WERI-Rb-1 (cell line): ENCODE measurements around the gene HNRNPM.

ENCODE experiments used
- DNase-seq: peaks from one replicate; pipeline ENCODE4 v3.0.0-alpha.2; 2020
- H3K27ac ChIP-seq: fragments of 250-450 bp; sonication (Bioruptor Pico); 2 replicates; pipeline ENCODE4 v1.5.1; 2020; ENCODE audit warnings: mild to moderate bottlenecking, moderate library complexity
- H3K27me3 ChIP-seq: fragments of 250-450 bp; sonication (Bioruptor Pico); 2 replicates; pipeline ENCODE4 v1.5.1; 2021; ENCODE audit warnings: mild to moderate bottlenecking, low read depth, moderate library complexity; ENCODE audit not compliant: insufficient read depth, severe bottlenecking
- H3K36me3 ChIP-seq: fragments of 250-450 bp; sonication (Bioruptor Pico); 2 replicates; pipeline ENCODE4 v1.5.1; 2020; ENCODE audit warnings: mild to moderate bottlenecking, moderate library complexity
- H3K4me3 ChIP-seq: 2 replicates; pipeline ENCODE4 v1.5.1; 2011; ENCODE audit warnings: low read depth, mild to moderate bottlenecking, control low read depth, low read length
- H3K9me3 ChIP-seq: fragments of 250-450 bp; sonication (Bioruptor Pico); 2 replicates; pipeline ENCODE4 v1.5.1; 2021; ENCODE audit warnings: mild to moderate bottlenecking, moderate library complexity; ENCODE audit not compliant: severe bottlenecking
- CTCF ChIP-seq: IDR thresholded peaks from 2 replicates; pipeline ENCODE4 v1.5.1; 2011; ENCODE audit warnings: low read depth, mild to moderate bottlenecking, control low read depth, inconsistent platforms, low read length

HNRNPM gene

GRCh38 chr19:8486661-8487136 lies 41.9 kb downstream of the HNRNPM start:
- DNase-seq, result no peak
- no peaks in the 10 kb centered on the region for H3K27me3 ChIP-seq
- no peak for TF ChIP-seq CTCF
- H3K4me3 ChIP-seq, result no peak overlapping the region
- peaks cover 86% of the 10 kb centered on the region for H3K36me3 ChIP-seq
- no peak overlapping the region for H3K27ac ChIP-seq
- no peaks in the 10 kb centered on the region for H3K9me3 ChIP-seq

- Histone ChIP-seq H3K27me3 (no peaks in the 10 kb centered on the region), H3K4me3 (no peak overlapping the region), H3K36me3 (peaks cover 81% of the 10 kb centered on the region), H3K27ac (no peak overlapping the region), H3K9me3 (no peaks in the 10 kb centered on the region)
- TF ChIP-seq CTCF, result no peak
- DNase-seq, result no peak
These were observed 42.5 kb downstream of the HNRNPM start for GRCh38 chr19:8487137-8487851.

GRCh38 chr19:8488365-8488764 lies 43.6 kb downstream of the HNRNPM start:
- H3K9me3 ChIP-seq, result no peaks in the 10 kb centered on the region
- no peak for DNase-seq
- no peak overlapping the region for H3K4me3 ChIP-seq
- H3K27me3 ChIP-seq, result no peaks in the 10 kb centered on the region
- no peak for TF ChIP-seq CTCF
- no peak overlapping the region for H3K27ac ChIP-seq
- H3K36me3 ChIP-seq, result peaks cover 70% of the 10 kb centered on the region

GRCh38 chr19:8489561-8490394 lies 45.0 kb downstream of the HNRNPM start:
- H3K27me3 ChIP-seq, result no peaks in the 10 kb centered on the region
- H3K27ac ChIP-seq, result no peak overlapping the region
- H3K9me3 ChIP-seq, result no peaks in the 10 kb centered on the region
- H3K36me3 ChIP-seq, result peaks cover 56% of the 10 kb centered on the region
- no peak overlapping the region for H3K4me3 ChIP-seq
- no peak for TF ChIP-seq CTCF
- DNase-seq, result no peak

- no peaks in the 10 kb centered on the region for H3K9me3 ChIP-seq
- TF ChIP-seq CTCF, result no peak
- no peak for DNase-seq
- H3K27me3 ChIP-seq, result no peaks in the 10 kb centered on the region
- no peak overlapping the region for H3K27ac ChIP-seq
- H3K4me3 ChIP-seq, result no peak overlapping the region
- H3K36me3 ChIP-seq, result peaks cover 50% of the 10 kb centered on the region
These were observed 45.6 kb downstream of the HNRNPM start for GRCh38 chr19:8490395-8490760.
